ENCODE measurements around the gene TMC8.
A peak's percentile ranks its signal among the peaks of the same experiment; 100 is the strongest.

DNA sequence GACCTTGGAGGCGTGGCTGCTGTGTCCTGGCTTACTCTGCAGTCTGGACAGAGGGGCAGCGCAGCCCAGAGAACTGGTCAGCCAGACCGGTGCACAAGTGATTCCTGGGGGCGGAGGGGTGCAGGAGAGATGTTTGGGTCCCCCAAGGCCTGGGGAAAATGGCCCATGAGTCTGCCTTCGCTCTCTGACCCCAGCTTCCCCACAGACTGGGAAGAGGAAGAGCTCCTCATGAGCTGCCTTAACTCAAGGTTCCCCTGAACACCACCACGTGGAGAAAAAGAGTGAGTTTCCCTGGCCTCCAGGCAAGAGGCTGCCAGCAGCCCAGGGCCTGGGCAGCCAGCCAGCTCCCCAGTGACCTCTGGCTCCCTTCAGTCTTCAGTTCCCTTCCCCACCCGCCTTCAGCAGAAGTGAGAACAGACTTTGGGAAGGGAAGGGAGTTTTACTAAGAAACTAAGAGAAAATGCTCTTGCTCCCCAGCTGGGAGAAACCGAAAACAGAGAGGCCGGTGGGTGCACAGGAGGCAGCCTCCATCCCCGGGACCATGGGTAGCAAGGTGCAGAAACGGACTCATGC is 13.7 kb downstream of the TMC8 start:
- peak in 1 of 2 donors; percentile 17 for TF ChIP-seq POLR2AphosphoS5 (IDR thresholded peaks at IDR 0.05)
- no peak for TF ChIP-seq POLR2A (IDR thresholded peaks at IDR 0.05)
- TF ChIP-seq, protein P1, sequence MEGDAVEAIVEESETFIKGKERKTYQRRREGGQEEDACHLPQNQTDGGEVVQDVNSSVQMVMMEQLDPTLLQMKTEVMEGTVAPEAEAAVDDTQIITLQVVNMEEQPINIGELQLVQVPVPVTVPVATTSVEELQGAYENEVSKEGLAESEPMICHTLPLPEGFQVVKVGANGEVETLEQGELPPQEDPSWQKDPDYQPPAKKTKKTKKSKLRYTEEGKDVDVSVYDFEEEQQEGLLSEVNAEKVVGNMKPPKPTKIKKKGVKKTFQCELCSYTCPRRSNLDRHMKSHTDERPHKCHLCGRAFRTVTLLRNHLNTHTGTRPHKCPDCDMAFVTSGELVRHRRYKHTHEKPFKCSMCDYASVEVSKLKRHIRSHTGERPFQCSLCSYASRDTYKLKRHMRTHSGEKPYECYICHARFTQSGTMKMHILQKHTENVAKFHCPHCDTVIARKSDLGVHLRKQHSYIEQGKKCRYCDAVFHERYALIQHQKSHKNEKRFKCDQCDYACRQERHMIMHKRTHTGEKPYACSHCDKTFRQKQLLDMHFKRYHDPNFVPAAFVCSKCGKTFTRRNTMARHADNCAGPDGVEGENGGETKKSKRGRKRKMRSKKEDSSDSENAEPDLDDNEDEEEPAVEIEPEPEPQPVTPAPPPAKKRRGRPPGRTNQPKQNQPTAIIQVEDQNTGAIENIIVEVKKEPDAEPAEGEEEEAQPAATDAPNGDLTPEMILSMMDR (IDR thresholded peaks at IDR 0.05): no peak

All from upper lobe of left lung (tissue), 4 donors.